Right lobe of liver (tissue), 4 donors: ENCODE data around the gene DYNC1LI2.

Source experiments
- POLR2A ChIP-seq: fragments of 450-650 bp; IDR thresholded peaks from one replicate; pipeline ENCODE4 v1.6.1; 2017; ENCODE audit warnings: antibody characterized with exemption, mild to moderate bottlenecking
- TF ChIP-seq, protein P1 (sequence below), 4 donors: fragments of 200-600 bp in 3 of 4; fragments of 450-650 bp in 1 of 4; IDR thresholded peaks; one replicate each; pipeline versions ENCODE4 v1.5.1 to v1.8.0; 2016 to 2022; ENCODE audit warnings: antibody characterized with exemption in 4 of 4, mild to moderate bottlenecking in 2 of 4
- donor health status: DM: no; HTN: no; CAD: no.
- donor health status: DM: no; HTN: no; CAD: no.
- donor health status: DM: no; HTN: yes; CAD: no.

GRCh38 chr16:66741169-66741900, 10.1 kb downstream of the DYNC1LI2 start:
- TF ChIP-seq, protein P1, sequence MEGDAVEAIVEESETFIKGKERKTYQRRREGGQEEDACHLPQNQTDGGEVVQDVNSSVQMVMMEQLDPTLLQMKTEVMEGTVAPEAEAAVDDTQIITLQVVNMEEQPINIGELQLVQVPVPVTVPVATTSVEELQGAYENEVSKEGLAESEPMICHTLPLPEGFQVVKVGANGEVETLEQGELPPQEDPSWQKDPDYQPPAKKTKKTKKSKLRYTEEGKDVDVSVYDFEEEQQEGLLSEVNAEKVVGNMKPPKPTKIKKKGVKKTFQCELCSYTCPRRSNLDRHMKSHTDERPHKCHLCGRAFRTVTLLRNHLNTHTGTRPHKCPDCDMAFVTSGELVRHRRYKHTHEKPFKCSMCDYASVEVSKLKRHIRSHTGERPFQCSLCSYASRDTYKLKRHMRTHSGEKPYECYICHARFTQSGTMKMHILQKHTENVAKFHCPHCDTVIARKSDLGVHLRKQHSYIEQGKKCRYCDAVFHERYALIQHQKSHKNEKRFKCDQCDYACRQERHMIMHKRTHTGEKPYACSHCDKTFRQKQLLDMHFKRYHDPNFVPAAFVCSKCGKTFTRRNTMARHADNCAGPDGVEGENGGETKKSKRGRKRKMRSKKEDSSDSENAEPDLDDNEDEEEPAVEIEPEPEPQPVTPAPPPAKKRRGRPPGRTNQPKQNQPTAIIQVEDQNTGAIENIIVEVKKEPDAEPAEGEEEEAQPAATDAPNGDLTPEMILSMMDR (IDR thresholded peaks at IDR 0.05), result peak in 1 of 4 donors; percentile 3
- no peak for TF ChIP-seq POLR2A
